Activated naive CD8-positive, alpha-beta T cell treated with anti-CD3 and anti-CD28 coated beads for 36 hours (primary cell): ENCODE measurements around the gene ITPKC. TPM values are rescaled to one million over a fixed set of nuclear protein-coding genes. Genes with fewer than 3 reads are reported as not detected.

Source experiments
- DNase-seq: peaks from one replicate; pipeline ENCODE4 v3.0.0; 2021
- H3K27ac Mint-ChIP-seq: one replicate; pipeline ENCODE4 v1.8.0; 2022; ENCODE audit warnings: mild to moderate bottlenecking, moderate library complexity, mixed read lengths
- H3K27me3 Mint-ChIP-seq: one replicate; pipeline ENCODE4 v1.8.0; 2022; ENCODE audit warnings: mild to moderate bottlenecking, mixed read lengths
- H3K36me3 Mint-ChIP-seq: one replicate; pipeline ENCODE4 v1.8.0; 2021; ENCODE audit warnings: mild to moderate bottlenecking, mixed read lengths
- H3K4me1 Mint-ChIP-seq: one replicate; pipeline ENCODE4 v1.8.0; 2021; ENCODE audit warnings: mixed read lengths
- H3K4me3 Mint-ChIP-seq: one replicate; pipeline ENCODE4 v1.8.0; 2022; ENCODE audit warnings: mild to moderate bottlenecking, moderate library complexity, mixed read lengths
- H3K9me3 Mint-ChIP-seq: one replicate; pipeline ENCODE4 v1.8.0; 2022; ENCODE audit warnings: mixed read lengths
- total RNA-seq, 2 experiments: library from RNA; stranded (reverse); gene quantifications; one replicate each; pipeline ENCODE4 v1.2.3, GENCODE V29; 2021

ITPKC gene
- total RNA-seq, 2 experiments from 2014 or later: 3.8 to 4.1 TPM

DNA sequence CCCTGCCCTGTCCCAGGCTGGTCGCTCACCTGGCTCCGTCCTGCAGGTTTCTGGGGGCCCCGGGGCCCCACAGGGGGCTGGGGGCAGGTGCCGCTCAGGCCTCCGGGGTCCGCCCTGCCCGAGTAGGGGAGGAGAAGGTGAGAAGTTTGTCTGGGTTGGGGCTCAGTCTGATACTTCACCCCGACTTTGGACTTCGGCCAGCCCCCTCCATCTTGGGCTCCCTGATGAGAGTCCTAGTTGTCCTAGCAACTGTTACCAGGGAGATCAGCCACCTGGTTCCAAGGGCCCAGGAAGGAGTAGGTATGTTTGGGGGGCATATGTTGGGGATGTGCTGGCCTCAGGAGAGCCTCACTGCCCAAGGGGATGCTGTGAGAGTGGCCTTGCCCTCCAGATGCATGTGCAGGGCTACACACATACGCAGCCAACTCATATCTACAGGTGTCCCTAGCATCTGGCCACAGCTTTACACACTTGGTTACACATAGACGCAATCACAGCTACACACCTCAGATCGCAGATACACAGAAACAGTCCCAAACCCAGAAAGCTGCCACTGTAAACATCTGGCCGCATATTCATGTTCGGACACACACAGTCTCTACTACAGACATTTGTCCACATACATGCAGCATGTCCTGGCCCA, 29.9 kb upstream of the ITPKC start:
- peaks cover 19% of the 10 kb centered on the region for H3K36me3 Mint-ChIP-seq
- no peaks in the 10 kb centered on the region for H3K27me3 Mint-ChIP-seq
- H3K27ac Mint-ChIP-seq: no peak overlapping the region
- DNase-seq: no peak
- H3K4me1 Mint-ChIP-seq: peaks cover 2% of the 10 kb centered on the region
- H3K9me3 Mint-ChIP-seq: no peaks in the 10 kb centered on the region
- no peak overlapping the region for H3K4me3 Mint-ChIP-seq

DNA sequence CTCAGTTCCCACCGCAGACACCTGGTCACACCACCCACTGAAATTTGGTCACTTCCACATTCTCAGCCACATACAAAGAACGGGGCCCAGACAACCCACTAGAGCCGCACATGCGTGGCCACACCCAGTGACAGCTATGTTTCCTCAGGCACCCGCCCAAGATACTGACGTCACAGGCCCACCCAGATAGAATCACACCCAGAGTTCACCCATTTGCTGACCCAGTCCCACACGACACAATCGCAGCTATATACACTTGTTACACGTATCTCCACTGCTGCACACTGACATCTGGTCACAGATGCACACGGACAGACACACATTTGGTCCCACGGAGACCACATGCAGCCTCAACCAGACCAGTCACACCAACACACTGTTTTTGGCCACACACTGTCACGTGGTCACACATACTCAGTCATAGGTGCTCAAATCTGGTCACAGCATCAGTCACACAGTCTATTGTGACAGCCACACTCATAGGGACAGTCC, 29.3 kb upstream of the ITPKC start:
- Mint-ChIP-seq H3K36me3 (peaks cover 19% of the 10 kb centered on the region), H3K4me1 (peaks cover 2% of the 10 kb centered on the region), H3K27me3 (no peaks in the 10 kb centered on the region), H3K4me3 (no peak overlapping the region), H3K27ac (no peak overlapping the region), H3K9me3 (no peaks in the 10 kb centered on the region)
- DNase-seq: no peak

DNA sequence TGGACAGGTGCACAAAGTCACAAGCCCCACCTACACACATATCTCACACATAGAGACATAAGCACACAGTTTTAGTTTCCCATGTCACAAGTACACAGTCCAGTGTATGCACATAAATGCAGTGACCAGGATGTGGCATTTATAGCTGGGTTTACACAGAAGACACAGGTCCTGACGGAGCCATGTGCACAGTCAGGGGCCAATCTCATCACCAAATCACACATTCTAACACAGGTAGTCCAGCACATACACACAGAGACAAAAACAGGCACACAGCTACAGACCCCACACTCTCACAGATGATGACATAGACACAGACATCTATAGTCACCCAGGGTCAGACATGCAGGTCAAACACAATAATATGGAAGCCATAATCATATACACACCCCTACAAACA, 28.6 kb upstream of the ITPKC start:
- no peak for DNase-seq
- H3K27me3 Mint-ChIP-seq: no peaks in the 10 kb centered on the region
- H3K4me3 Mint-ChIP-seq: no peak overlapping the region
- H3K36me3 Mint-ChIP-seq: peaks cover 19% of the 10 kb centered on the region
- peaks cover 2% of the 10 kb centered on the region for H3K4me1 Mint-ChIP-seq
- no peaks in the 10 kb centered on the region for H3K9me3 Mint-ChIP-seq
- H3K27ac Mint-ChIP-seq: no peak overlapping the region

DNA sequence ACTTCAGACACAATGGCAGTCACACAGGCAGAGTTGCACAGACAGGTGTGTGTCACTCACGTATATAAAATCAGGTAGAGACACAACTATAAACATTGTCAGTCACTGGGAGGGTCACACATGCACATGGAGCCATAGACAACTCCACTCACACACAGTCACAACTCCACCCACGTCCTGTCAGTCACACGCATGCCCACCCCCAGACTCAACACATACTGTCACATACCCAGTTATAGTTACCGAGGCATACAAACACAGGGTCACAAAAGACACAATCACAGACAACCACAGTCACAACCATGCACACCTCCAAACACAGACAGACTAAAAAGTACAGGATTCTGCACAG, 27.9 kb upstream of the ITPKC start:
- H3K9me3 Mint-ChIP-seq: no peaks in the 10 kb centered on the region
- no peak for DNase-seq
- H3K27ac Mint-ChIP-seq: no peak overlapping the region
- H3K27me3 Mint-ChIP-seq: no peaks in the 10 kb centered on the region
- peaks cover 2% of the 10 kb centered on the region for H3K4me1 Mint-ChIP-seq
- no peak overlapping the region for H3K4me3 Mint-ChIP-seq
- H3K36me3 Mint-ChIP-seq: peaks cover 19% of the 10 kb centered on the region

DNA sequence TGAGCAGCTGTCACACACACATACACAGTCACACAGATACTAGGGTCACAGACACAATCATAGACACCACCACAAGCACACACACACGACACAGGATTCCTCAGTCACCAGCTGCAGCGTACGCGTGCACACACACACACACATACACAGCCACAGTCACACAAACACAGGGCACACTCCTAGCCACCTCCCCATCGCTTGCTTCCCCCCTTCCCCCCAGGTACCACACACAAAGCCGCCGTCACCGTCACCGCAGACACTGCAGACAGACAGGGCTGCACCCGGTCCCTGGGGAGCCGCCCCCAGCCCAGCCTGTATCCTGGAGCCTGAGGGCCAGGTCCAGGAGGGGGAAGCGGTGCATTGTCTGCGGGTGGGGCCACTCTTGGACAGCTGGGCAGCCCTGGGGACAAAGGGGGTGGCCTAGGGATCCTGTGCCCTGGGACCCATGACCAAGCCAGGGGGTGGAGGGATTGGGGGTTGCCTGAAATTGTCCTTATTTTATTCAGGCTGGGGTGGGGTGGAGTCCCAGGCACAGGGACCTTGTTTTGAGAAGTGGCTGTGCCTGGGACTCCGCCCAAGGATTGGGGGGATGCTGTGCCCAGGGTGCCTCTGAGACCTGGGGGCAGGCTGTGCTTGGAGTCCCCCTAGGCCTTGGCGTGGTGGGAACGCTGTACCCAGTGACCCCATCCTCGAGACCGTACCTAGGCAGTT, 27.4 kb upstream of the ITPKC start:
- Mint-ChIP-seq H3K27me3 (no peaks in the 10 kb centered on the region), H3K27ac (no peak overlapping the region), H3K4me3 (peak overlapping the region; percentile 62), H3K9me3 (no peaks in the 10 kb centered on the region), H3K36me3 (peaks cover 16% of the 10 kb centered on the region), H3K4me1 (peaks cover 2% of the 10 kb centered on the region)
- peak; percentile 40 for DNase-seq

DNA sequence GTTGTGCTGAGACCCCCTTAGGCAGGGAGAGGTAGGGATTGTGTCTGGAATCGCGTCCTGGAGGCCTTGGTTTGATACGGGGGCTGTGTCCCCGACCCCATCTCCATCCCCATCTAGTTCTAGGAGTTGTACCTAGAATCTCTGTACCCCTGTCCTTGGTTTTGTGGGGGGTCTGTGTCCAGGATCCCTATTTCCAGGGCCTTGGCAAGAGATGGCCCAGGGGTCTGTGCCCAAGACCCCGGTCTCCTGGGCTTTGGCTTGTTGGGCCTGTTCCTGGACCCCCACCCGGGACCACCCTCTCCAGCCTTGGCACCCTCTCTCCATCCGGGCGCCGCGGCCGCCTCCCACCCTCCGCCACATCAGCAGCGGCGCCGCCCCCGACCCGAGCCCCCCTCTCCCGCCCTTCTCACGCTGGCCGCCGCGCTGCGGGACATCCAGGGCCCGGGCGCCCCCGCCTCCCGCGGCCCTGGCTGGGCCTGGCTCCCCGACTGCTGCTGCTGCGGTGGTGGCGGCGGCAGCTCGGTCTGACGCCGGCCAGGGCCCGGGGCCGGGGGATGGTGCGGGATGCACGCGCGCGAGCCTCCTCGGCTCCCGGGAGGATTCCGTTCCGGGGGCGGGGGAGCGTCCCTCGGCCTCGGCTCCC, 26.7 kb upstream of the ITPKC start, which contains the start of gene NUMBL:
TSS of gene NUMBL (minus strand) at position 602 of the 643 bp plus-strand sequence. CDS start at position 434, 168 bp downstream.
- Mint-ChIP-seq H3K27me3 (no peaks in the 10 kb centered on the region), H3K36me3 (peaks cover 12% of the 10 kb centered on the region), H3K4me3 (peak within 1 kb of the TSS; percentile 78), H3K4me1 (peaks cover 2% of the 10 kb centered on the region), H3K27ac (peak within 1 kb of the TSS; percentile 91), H3K9me3 (no peaks in the 10 kb centered on the region)
- no peak for DNase-seq

DNA sequence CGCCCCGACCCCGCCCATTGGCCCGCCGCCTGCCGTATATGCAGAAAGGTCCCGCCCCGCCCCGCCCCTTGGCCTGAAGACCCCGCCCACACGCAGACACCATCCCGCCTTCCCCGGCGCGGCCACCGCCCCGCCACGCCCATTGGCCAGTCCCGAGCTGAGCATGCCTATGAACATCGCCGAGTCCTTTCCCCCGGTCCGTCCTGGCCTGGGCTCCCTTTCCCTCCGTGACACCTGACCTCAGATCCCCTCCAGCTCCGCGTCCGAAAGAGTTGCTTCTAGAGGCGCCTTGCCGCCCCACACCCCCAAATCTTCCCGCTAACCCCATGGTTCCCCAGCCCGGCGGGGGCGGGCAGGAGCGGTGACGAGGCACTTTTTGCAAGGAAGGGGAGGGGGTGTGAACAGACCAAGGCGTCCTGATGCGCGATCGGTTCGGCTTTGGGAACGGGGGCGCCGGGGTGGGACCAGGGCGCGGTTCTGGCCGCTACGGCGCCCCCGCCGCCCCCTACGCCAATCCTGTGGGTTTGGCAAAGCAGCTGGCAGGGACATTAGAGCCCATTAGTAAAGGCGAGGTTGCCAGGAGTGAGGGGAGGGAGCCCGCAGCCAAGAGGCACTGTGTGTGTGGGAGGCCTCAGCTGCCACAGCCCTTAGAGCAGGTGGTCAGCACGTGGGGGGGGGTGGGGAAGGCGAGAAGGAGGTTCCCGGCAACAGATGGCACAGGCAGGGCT, 26.1 kb upstream of the ITPKC start:
- Mint-ChIP-seq H3K4me3 (peak overlapping the region; percentile 78), H3K27ac (peak overlapping the region; percentile 91), H3K4me1 (peaks cover 2% of the 10 kb centered on the region), H3K36me3 (peaks cover 5% of the 10 kb centered on the region), H3K27me3 (no peaks in the 10 kb centered on the region), H3K9me3 (no peaks in the 10 kb centered on the region)
- peak; percentile 90 for DNase-seq

DNA sequence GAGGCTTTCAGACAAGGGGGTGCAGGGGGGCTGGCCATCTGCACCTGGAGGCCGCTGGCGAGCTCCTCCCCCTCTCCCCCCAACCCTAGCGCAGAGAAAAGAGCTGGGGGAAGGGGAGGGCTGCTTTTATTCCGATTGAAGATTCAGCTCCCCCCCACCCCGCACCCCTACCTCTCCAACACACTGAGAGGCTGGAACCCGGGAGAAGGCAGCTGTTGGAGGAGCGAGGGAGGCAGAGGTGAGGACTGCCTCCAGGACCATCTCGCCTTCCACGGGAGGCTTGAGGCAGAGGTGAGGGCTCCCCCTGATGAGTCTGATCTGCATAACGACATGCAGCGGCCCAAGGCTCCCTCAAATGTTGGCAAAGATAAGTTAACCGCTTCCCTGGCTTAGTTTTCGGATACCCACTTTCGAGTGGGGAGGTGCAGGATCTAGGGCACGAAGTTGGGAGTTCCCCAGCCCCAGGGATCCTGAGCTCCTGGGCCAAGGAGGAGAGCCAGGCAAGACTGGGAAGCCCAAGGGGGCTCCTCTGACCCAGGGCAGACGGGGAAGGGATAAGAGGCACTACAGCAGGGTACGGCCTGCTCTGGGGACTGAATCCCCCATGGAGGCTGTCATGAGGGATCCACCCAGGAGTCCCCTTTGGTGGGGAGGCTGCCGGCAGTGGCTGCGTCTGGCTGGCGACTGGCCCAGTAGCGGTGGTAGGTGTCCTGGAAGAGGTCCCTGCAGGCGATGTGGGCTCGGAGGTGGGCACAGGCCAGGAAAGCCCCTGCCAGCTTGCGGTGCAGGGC, 25.3 kb upstream of the ITPKC start:
- Mint-ChIP-seq H3K4me1 (peaks cover 2% of the 10 kb centered on the region), H3K27ac (peak overlapping the region; percentile 91), H3K36me3 (peaks cover 1% of the 10 kb centered on the region), H3K9me3 (no peaks in the 10 kb centered on the region), H3K27me3 (no peaks in the 10 kb centered on the region), H3K4me3 (peak overlapping the region; percentile 78)
- peak; percentile 19 for DNase-seq

DNA sequence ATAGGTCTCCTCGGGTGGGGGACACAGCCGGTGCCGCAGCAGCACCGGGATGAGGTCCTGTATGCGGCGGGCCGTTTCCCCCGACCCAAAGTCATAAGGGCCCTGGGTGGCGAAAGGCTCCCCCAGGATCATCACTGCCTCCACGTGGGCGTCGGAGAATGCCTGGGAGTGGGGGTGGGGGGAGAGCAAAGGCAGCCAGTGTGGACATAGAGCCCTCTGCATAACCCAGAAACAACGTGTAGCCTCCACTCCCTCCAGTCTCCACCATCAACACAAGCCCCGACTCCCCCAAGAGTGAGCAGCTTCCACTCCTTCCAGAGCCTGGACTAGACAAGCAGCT, 24.7 kb upstream of the ITPKC start:
- H3K9me3 Mint-ChIP-seq: no peaks in the 10 kb centered on the region
- H3K4me3 Mint-ChIP-seq: no peak overlapping the region
- peaks cover 2% of the 10 kb centered on the region for H3K4me1 Mint-ChIP-seq
- H3K27ac Mint-ChIP-seq: no peak overlapping the region
- DNase-seq: no peak
- peaks cover 1% of the 10 kb centered on the region for H3K36me3 Mint-ChIP-seq
- H3K27me3 Mint-ChIP-seq: no peaks in the 10 kb centered on the region

DNA sequence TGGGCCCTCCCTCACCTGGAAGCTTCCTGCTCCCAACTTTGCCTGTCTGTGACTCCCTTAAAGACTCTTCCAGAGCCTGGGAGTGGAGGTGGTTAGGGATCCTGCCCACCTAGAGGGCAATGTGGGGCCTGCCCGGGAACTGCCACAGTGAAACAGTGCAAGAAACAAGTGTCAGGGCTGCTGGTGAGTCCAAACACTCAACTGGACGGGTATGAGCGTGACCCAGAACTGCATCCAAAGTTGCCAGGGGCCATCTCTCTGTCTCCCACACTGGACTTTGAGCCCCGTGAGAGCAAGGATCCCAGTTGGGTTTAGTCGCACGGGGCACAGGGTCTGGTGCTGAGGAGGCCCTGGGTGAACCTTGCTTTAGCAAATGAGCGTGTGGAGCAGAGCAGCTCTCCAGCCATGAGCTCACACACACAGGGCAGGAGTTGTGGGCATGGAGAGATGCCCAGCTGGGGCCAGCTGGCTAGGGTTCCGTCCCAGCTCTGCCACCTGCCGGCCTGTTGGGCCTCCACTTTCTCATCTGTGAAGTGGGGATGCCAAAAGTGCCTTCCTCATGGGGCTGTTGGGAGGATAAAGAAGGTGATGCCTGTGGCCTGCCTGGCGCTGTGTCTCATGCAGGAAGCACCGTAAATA, 23.6 kb upstream of the ITPKC start:
- Mint-ChIP-seq H3K27ac (no peak overlapping the region), H3K27me3 (no peaks in the 10 kb centered on the region), H3K36me3 (peaks cover 3% of the 10 kb centered on the region), H3K9me3 (no peaks in the 10 kb centered on the region), H3K4me1 (peaks cover 2% of the 10 kb centered on the region), H3K4me3 (no peak overlapping the region)
- no peak for DNase-seq

DNA sequence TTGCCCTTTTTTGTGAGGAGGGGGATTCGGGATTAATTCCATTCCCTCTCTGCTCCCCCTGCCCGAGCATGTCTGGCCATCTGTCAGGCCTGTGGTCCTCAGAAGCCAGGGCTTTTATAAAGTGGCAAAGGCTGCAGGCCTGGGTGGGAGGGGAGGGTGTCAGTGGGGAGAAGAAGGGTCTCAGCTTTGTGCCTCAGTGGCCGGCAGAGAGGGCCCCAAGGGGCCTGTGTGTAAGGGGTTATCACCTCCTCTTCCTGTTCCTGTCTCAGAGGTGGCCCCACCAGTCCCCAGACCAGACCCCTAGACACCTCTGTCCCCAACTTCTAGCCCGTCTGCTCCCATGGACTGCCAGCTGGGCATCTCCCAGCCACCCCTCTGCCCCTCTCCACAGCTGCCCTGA, 23.0 kb upstream of the ITPKC start:
- Mint-ChIP-seq H3K27me3 (no peaks in the 10 kb centered on the region), H3K36me3 (peaks cover 3% of the 10 kb centered on the region), H3K27ac (no peak overlapping the region), H3K4me1 (peaks cover 2% of the 10 kb centered on the region), H3K4me3 (no peak overlapping the region), H3K9me3 (no peaks in the 10 kb centered on the region)
- no peak for DNase-seq

DNA sequence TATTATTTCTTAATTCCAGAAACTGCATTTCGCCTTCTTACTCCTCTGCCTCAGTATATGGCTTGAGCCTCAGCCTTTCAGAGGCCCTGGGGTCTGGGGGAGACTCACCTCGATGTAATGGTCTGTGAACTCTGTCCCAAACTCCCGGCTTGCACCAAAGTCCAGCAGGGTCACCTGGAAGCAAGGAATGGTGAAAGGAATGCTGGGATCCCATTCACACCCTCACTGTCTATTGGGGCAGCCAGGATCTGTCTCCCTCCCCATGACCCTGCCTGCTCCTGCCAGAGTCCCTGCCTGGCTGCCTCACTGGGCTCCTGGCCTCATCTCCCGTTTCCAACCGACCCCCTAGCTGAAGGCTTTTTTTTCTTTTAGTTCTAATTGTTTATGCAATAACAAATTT, 21.0 kb upstream of the ITPKC start:
- no peak overlapping the region for H3K27ac Mint-ChIP-seq
- H3K9me3 Mint-ChIP-seq: no peaks in the 10 kb centered on the region
- no peak overlapping the region for H3K4me3 Mint-ChIP-seq
- no peaks in the 10 kb centered on the region for H3K27me3 Mint-ChIP-seq
- H3K4me1 Mint-ChIP-seq: peaks cover 2% of the 10 kb centered on the region
- DNase-seq: no peak
- H3K36me3 Mint-ChIP-seq: peaks cover 3% of the 10 kb centered on the region

DNA sequence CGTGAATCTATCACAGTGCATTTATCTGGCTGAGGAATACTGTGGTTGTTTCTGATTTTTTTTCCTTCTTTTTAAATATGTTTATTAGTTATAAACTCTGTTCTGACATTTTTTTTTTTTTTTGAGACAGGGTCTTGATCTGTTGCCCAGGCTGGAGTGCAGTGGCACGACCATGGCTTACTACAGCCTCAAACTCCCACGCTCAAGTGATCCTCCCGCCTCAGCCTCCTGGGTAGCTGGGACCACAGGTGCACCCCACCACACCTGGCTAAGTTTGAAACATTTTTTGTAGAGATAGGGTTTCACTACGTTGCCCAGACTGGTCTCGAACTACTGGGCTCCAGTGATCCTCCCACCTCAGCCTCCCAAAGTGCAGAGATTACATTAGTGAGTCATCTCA, 19.9 kb upstream of the ITPKC start:
- Mint-ChIP-seq H3K9me3 (no peaks in the 10 kb centered on the region), H3K27ac (no peak overlapping the region), H3K4me3 (no peak overlapping the region), H3K27me3 (no peaks in the 10 kb centered on the region), H3K4me1 (no peaks in the 10 kb centered on the region), H3K36me3 (peaks cover 4% of the 10 kb centered on the region)
- no peak for DNase-seq

DNA sequence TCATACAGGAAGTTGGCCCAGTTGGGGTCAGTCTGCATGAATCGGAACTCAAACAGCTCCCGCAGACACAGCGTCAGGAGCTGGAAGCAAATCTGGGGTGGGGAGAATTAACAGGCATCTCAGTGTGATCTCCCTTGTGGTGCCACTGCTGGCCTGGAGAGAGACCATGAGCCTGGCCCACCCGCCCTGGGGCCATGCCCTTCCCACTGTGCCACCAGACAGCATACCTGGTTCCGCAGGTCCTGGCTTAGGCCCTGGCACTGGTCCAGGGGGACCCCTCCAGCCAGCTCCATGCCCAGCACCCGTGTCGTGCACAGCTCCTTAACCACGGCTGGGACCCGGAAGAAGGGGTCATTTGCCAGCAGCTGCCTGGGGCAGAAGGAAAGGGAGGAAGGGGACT, 16.8 kb upstream of the ITPKC start:
- H3K4me3 Mint-ChIP-seq: no peak overlapping the region

More for the DNA sequence above, 16.8 kb upstream of the ITPKC start:
- no peak overlapping the region for H3K27ac Mint-ChIP-seq
- no peaks in the 10 kb centered on the region for H3K4me1 Mint-ChIP-seq
- H3K36me3 Mint-ChIP-seq: peaks cover 11% of the 10 kb centered on the region
- no peak for DNase-seq
- no peaks in the 10 kb centered on the region for H3K27me3 Mint-ChIP-seq
- no peaks in the 10 kb centered on the region for H3K9me3 Mint-ChIP-seq
